K562 (cell line): ENCODE measurements around the gene AHCY. TPM values are rescaled to one million over a fixed set of nuclear protein-coding genes. Genes with fewer than 3 reads are reported as not detected.

Source experiments
- ATF1 ChIP-seq, 2 experiments: fragments of 450-650 bp in 1 of 2; IDR thresholded peaks; 2 replicates each; pipeline ENCODE4 v1.6.1; 2016; ENCODE audit warnings: missing compliant biosample characterization in 1 of 2, missing genetic modification characterization in 1 of 2
- CEBPB ChIP-seq: fragments of 450-650 bp; IDR thresholded peaks from 2 replicates; pipeline ENCODE4 v1.6.1; 2016; ENCODE audit warnings: missing genetic modification characterization, missing compliant biosample characterization
- GTF2F1 ChIP-seq: IDR thresholded peaks from 2 replicates; pipeline ENCODE4 v1.6.1; 2011; ENCODE audit warnings: low read depth, low read length, improper control_type of control experiment
- ILF3 ChIP-seq: fragments of 450-650 bp; IDR thresholded peaks from 2 replicates; pipeline ENCODE4 v1.6.1; 2018; ENCODE audit warnings: antibody characterized with exemption, mild to moderate bottlenecking, moderate library complexity, borderline replicate concordance
- KAT8 ChIP-seq: fragments of 450-650 bp; IDR thresholded peaks from 2 replicates; pipeline ENCODE4 v1.6.1; 2016; ENCODE audit warnings: low read depth, mild to moderate bottlenecking
- MEF2A ChIP-seq: IDR thresholded peaks from 2 replicates; pipeline ENCODE4 v1.6.1; 2011; ENCODE audit warnings: low read depth, mild to moderate bottlenecking, low read length, moderate library complexity; ENCODE audit not compliant: control insufficient read depth
- POLR2A ChIP-seq: fragments of 450-650 bp; conservative IDR thresholded peaks from 2 replicates; pipeline ENCODE4 v1.6.1; 2016
- RBM14 ChIP-seq: fragments of 200-400 bp; formaldehyde crosslinking; IDR thresholded peaks from 2 replicates; pipeline ENCODE4 v1.6.1; 2018; ENCODE audit warnings: low read depth, mild to moderate bottlenecking, low read length, moderate library complexity, borderline replicate concordance; ENCODE audit not compliant: insufficient read depth
- SIN3B ChIP-seq: fragments of 450-650 bp; IDR thresholded peaks from 2 replicates; pipeline ENCODE4 v1.6.1; 2017; ENCODE audit warnings: low read depth, mild to moderate bottlenecking, moderate library complexity
- SOX6 ChIP-seq: fragments of 450-650 bp; IDR thresholded peaks from 2 replicates; pipeline ENCODE4 v1.6.1; 2014; ENCODE audit warnings: mild to moderate bottlenecking
- TAF7 ChIP-seq: fragments of 450-650 bp; IDR thresholded peaks from 2 replicates; pipeline ENCODE4 v1.6.1; 2016; ENCODE audit warnings: missing genetic modification characterization, missing compliant biosample characterization
- TSC22D4 ChIP-seq: fragments of 450-650 bp; IDR thresholded peaks from 2 replicates; pipeline ENCODE4 v1.6.1; 2016; ENCODE audit warnings: missing genetic modification characterization, missing biosample characterization, control low read depth
- XRCC5 ChIP-seq: fragments of 200-400 bp; formaldehyde crosslinking; IDR thresholded peaks from 2 replicates; pipeline ENCODE4 v1.6.1; 2017; ENCODE audit warnings: low read depth, mild to moderate bottlenecking, low read length
- ZNF311 ChIP-seq: fragments of 250-450 bp; sonication (Bioruptor Pico); IDR thresholded peaks from 2 replicates; pipeline ENCODE4 v1.4.0; 2020; ENCODE audit warnings: mild to moderate bottlenecking, moderate library complexity
- ZNF766 ChIP-seq: fragments of 200-800 bp; sonication (Bioruptor generic); conservative IDR thresholded peaks from 2 replicates; pipeline ENCODE4 v1.6.1; 2016; ENCODE audit warnings: missing genetic modification characterization, missing compliant biosample characterization
- polyA plus RNA-seq, 8 experiments: library from polyadenylated mRNA; depleted of rRNA in 4 of 8; stranded (reverse) in 5 of 8; unstranded in 3 of 8; fragments of >200 nt; fragmentation: Nextera tagmentation in 2 of 8; fragmentation: Illumina TruSeq in 1 of 8; extraction: Ambion mirVana in 2 of 8; extraction: Trizol in 1 of 8; gene quantifications; 2 replicates each; pipeline versions ENCODE4 v1.2.1 to v1.2.3, GENCODE V29; 2011 to 2014; ENCODE audit warnings: inconsistent platforms in 1 of 8, missing spikeins in 1 of 8
- total RNA-seq, 7 experiments: library from RNA; depleted of rRNA in 6 of 7; stranded (reverse); fragments of >200 nt in 6 of 7; fragmentation: Illumina TruSeq in 2 of 7; extraction: Trizol in 2 of 7; gene quantifications; 2 replicates each; pipeline versions ENCODE4 v1.2.1 to v1.2.3, GENCODE V29; 2011 to 2021; ENCODE audit warnings: low replicate concordance in 1 of 7
- TF ChIP-seq, protein P1 (sequence below): fragments of 250-450 bp; sonication (Bioruptor Pico); IDR thresholded peaks from 2 replicates; pipeline ENCODE4 v1.4.0; 2020; ENCODE audit warnings: mild to moderate bottlenecking
- TF ChIP-seq, protein P2 (sequence below): sonication (generic); formaldehyde crosslinking; IDR thresholded peaks from 2 replicates; pipeline ENCODE4 v1.8.1; 2022; ENCODE audit warnings: missing genetic modification reagents
- TF ChIP-seq, protein P3 (sequence below): fragments of 250-450 bp; sonication (Bioruptor Pico); IDR thresholded peaks from 2 replicates; pipeline ENCODE4 v1.5.0; 2021; ENCODE audit warnings: mild to moderate bottlenecking, borderline replicate concordance
- TF ChIP-seq, protein P4 (sequence below): fragments of 450-650 bp; formaldehyde crosslinking; IDR thresholded peaks from 2 replicates; pipeline ENCODE4 v1.4.0; 2020; ENCODE audit warnings: mild to moderate bottlenecking, mixed read lengths
- TF ChIP-seq, protein P5 (sequence below), 2 experiments: fragments of 250-450 bp in 1 of 2; fragments of 450-650 bp in 1 of 2; sonication (Bioruptor Pico) in 1 of 2; IDR thresholded peaks; 2 replicates each; pipeline versions ENCODE4 v1.6.1 to v1.8.0; 2016 to 2021; ENCODE audit warnings: mild to moderate bottlenecking in 2 of 2, moderate library complexity in 2 of 2, missing compliant biosample characterization in 1 of 2, missing genetic modification characterization in 1 of 2

Gene AHCY
- total and polyA plus RNA-seq, 9 of the 15 experiments (the other 6 are each of a cell fraction or from before 2014, with no cell fraction given), result 82.5 to 269 (median 190) TPM

DNA sequence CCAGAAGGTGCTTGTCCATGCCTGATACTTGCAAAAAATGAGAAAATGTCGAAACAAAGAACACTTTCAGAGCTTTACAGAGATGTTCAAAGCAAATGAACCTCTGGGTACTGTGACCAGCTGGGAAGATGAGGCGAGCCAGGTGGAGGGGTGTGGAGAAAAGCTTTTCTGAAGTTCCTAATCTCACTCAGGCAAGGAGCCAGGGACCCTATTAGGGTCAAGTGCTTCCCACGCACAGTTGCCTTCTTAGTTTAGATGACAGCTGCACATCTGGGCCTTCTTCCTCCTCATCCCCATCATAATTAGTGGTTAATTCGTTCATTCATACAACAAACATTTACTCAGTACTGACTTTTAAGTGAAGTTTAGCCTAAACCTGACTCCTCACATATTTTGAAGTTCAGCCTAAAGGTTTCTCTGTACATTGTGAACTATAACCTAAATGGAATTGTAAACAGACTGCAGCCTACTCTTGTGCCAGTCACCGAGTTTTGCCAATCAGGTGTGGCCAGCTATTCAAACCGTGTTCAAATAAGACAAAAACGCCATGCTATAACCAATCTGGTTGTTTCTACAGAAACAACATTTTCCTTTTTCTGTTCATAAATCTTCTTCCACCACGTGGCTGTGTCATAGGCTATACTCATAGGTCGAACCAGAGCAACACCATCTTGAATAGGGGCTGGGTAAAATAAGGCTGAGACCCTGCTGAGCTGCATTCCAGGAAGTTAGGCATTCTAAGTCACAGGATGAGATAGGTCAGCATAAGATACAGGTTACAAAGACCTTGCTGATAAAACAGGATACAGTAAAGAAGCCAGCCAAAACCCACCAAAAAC lies 19.3 kb upstream of the AHCY start (continued):
- TF ChIP-seq, protein P1, sequence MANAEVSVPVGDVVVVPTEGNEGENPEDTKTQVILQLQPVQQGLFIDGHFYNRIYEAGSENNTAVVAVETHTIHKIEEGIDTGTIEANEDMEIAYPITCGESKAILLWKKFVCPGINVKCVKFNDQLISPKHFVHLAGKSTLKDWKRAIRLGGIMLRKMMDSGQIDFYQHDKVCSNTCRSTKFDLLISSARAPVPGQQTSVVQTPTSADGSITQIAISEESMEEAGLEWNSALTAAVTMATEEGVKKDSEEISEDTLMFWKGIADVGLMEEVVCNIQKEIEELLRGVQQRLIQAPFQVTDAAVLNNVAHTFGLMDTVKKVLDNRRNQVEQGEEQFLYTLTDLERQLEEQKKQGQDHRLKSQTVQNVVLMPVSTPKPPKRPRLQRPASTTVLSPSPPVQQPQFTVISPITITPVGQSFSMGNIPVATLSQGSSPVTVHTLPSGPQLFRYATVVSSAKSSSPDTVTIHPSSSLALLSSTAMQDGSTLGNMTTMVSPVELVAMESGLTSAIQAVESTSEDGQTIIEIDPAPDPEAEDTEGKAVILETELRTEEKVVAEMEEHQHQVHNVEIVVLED (CRISPR knock-in tag), result 0 out of 2 replicates have a peak, but pooled peaks have one; percentile 31
- TF ChIP-seq, protein P2, sequence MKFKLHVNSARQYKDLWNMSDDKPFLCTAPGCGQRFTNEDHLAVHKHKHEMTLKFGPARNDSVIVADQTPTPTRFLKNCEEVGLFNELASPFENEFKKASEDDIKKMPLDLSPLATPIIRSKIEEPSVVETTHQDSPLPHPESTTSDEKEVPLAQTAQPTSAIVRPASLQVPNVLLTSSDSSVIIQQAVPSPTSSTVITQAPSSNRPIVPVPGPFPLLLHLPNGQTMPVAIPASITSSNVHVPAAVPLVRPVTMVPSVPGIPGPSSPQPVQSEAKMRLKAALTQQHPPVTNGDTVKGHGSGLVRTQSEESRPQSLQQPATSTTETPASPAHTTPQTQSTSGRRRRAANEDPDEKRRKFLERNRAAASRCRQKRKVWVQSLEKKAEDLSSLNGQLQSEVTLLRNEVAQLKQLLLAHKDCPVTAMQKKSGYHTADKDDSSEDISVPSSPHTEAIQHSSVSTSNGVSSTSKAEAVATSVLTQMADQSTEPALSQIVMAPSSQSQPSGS, result no peak
- no peak for TF ChIP-seq GTF2F1
- TF ChIP-seq POLR2A, result no peak
- TF ChIP-seq CEBPB (tag), result no peak
- no peak for TF ChIP-seq KAT8
- no peak for TF ChIP-seq ATF1 (CRISPR knock-in tag; IDR thresholded peaks at IDR 0.05)
- TF ChIP-seq ATF1 (tag; IDR thresholded peaks at IDR 0.05), result peak; percentile 53; the same call in 1 of the 2 replicates
- TF ChIP-seq, protein P3, sequence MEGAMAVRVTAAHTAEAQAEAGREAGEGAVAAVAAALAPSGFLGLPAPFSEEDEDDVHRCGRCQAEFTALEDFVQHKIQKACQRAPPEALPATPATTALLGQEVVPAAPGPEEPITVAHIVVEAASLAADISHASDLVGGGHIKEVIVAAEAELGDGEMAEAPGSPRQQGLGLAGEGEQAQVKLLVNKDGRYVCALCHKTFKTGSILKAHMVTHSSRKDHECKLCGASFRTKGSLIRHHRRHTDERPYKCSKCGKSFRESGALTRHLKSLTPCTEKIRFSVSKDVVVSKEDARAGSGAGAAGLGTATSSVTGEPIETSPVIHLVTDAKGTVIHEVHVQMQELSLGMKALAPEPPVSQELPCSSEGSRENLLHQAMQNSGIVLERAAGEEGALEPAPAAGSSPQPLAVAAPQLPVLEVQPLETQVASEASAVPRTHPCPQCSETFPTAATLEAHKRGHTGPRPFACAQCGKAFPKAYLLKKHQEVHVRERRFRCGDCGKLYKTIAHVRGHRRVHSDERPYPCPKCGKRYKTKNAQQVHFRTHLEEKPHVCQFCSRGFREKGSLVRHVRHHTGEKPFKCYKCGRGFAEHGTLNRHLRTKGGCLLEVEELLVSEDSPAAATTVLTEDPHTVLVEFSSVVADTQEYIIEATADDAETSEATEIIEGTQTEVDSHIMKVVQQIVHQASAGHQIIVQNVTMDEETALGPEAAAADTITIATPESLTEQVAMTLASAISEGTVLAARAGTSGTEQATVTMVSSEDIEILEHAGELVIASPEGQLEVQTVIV (CRISPR knock-in tag), result no peak
- no peak for TF ChIP-seq SIN3B
- TF ChIP-seq, protein P4, sequence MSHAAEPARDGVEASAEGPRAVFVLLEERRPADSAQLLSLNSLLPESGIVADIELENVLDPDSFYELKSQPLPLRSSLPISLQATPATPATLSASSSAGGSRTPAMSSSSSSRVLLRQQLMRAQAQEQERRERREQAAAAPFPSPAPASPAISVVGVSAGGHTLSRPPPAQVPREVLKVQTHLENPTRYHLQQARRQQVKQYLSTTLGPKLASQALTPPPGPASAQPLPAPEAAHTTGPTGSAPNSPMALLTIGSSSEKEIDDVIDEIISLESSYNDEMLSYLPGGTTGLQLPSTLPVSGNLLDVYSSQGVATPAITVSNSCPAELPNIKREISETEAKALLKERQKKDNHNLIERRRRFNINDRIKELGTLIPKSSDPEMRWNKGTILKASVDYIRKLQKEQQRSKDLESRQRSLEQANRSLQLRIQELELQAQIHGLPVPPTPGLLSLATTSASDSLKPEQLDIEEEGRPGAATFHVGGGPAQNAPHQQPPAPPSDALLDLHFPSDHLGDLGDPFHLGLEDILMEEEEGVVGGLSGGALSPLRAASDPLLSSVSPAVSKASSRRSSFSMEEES (CRISPR knock-in tag), result peak; percentile 6; the same call in 1 of the 2 replicates
- TF ChIP-seq XRCC5, result no peak
- TF ChIP-seq TSC22D4 (tag), result no peak
- TF ChIP-seq ZNF766, result peak; percentile 75
- no peak for TF ChIP-seq MEF2A
- TF ChIP-seq, protein P5, sequence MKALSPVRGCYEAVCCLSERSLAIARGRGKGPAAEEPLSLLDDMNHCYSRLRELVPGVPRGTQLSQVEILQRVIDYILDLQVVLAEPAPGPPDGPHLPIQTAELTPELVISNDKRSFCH (CRISPR knock-in tag; IDR thresholded peaks at IDR 0.05), result peak; percentile 53; the same call in 1 of the 2 replicates
- TF ChIP-seq, protein P5 (tag; IDR thresholded peaks at IDR 0.05), result peak; percentile 98
- no peak for TF ChIP-seq SOX6
- TF ChIP-seq TAF7 (tag), result peak; percentile 65; the same call in 1 of the 2 replicates
- TF ChIP-seq ZNF311 (CRISPR knock-in tag), result peak; percentile 95
- no peak for TF ChIP-seq RBM14
- TF ChIP-seq ILF3, result no peak
